Measurements from ENCODE around the gene BACH2. TPM values are rescaled to one million over a fixed set of nuclear protein-coding genes. Genes with fewer than 3 reads are reported as not detected.

Gene BACH2
- total RNA-seq, 4 donors from 2014 or later = 8.5 to 20.0 (median 13.3) TPM

DNA sequence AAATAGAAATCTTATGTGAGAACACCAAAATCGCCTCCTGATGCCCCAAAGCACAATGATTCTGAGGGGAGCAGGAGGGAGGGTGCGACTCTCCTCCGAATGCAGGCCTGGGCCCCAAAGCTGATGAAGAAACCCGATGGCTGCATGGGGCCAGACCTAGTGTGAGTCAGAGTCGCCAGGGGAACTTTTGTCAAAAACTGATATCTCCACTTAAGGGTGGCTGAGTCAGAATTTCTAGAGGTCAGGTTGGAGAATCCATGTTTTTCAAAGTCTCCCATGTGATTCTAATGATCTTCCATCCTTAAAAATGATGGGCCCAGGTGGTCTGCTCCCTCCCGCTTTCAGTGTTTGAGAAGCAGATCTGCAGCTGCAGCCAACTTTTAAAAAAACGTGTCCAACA is 172.8 kb downstream of the BACH2 start:
- no peak for DNase-seq (ENCODE audit: low spot score in 2 of 2)
- no peaks in the 10 kb centered on the region for H3K4me1 ChIP-seq
- H3K27ac ChIP-seq = no peak overlapping the region
- WGBS = 91% methylated on average over 7 of the region's 7 CpGs
- H3K27me3 ChIP-seq = no peaks in the 10 kb centered on the region
- TF ChIP-seq EP300 (IDR thresholded peaks at IDR 0.05) (no peak), POLR2A (IDR thresholded peaks at IDR 0.05) (no peak), CTCF (IDR thresholded peaks at IDR 0.05) (no peak), POLR2AphosphoS5 (IDR thresholded peaks at IDR 0.05) (no peak)
- H3K9me3 ChIP-seq = no peaks in the 10 kb centered on the region
- H3K36me3 ChIP-seq = no peaks in the 10 kb centered on the region
- no peak overlapping the region for H3K4me3 ChIP-seq

DNA sequence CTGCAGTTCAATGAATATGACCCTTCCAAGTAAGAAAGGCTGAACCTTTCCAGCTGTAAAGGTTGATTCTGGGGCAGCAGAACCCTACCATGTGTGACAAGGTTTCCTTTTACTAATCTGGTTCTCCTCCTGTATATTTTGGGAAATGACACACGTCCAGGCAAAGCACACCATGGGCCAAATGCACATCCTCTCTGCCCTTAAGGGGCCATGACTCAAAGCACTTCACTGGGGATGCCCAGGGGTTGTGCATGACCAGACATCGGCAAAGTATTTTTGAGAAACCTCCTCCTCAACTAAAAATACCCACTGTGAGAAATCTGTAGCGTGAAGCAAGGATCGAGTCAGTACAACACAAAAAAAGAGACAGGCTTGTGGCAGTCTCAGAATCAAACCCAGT is 174.7 kb downstream of the BACH2 start:
- Histone ChIP-seq H3K27me3 (no peaks in the 10 kb centered on the region), H3K9me3 (no peaks in the 10 kb centered on the region), H3K27ac (no peak overlapping the region), H3K4me1 (no peaks in the 10 kb centered on the region), H3K4me3 (no peak overlapping the region), H3K36me3 (no peaks in the 10 kb centered on the region)
- no peak for TF ChIP-seq EP300 (IDR thresholded peaks at IDR 0.05)
- no peak for TF ChIP-seq POLR2AphosphoS5 (IDR thresholded peaks at IDR 0.05)
- TF ChIP-seq POLR2A (IDR thresholded peaks at IDR 0.05) = no peak
- no peak for TF ChIP-seq CTCF (IDR thresholded peaks at IDR 0.05)
- 57% methylated on average over 4 of the region's 4 CpGs for WGBS
- DNase-seq (ENCODE audit: low spot score in 2 of 2) = no peak

DNA sequence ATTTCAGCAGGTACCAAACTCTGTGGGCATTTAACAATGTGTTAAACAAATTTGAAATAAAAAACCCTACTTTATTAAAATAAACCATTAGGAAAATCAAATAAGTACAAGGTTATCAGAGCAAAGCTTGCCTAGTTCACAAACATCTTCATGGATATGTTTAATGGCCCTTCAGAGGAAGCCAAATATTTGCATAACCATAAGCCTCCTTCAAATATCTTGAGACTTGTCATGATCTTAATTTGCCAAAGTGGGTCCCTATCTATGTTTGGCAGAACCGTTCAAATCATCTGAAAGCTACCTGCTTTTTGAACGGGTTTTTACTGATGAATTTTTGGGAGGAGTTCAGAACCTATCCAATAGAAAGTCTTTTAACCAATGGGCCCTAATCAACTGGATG is 176.3 kb downstream of the BACH2 start:
- no peak for TF ChIP-seq CTCF (IDR thresholded peaks at IDR 0.05)
- no peak for TF ChIP-seq POLR2AphosphoS5 (IDR thresholded peaks at IDR 0.05)
- no peak for TF ChIP-seq POLR2A (IDR thresholded peaks at IDR 0.05)
- no peak for TF ChIP-seq EP300 (IDR thresholded peaks at IDR 0.05)
- Histone ChIP-seq H3K27me3 (no peaks in the 10 kb centered on the region), H3K9me3 (peaks cover 4% of the 10 kb centered on the region), H3K4me3 (no peak overlapping the region), H3K4me1 (no peaks in the 10 kb centered on the region), H3K36me3 (no peaks in the 10 kb centered on the region), H3K27ac (no peak overlapping the region)
- 95% methylated on average over 2 of the region's 2 CpGs for WGBS
- no peak for DNase-seq (ENCODE audit: low spot score in 2 of 2)

DNA sequence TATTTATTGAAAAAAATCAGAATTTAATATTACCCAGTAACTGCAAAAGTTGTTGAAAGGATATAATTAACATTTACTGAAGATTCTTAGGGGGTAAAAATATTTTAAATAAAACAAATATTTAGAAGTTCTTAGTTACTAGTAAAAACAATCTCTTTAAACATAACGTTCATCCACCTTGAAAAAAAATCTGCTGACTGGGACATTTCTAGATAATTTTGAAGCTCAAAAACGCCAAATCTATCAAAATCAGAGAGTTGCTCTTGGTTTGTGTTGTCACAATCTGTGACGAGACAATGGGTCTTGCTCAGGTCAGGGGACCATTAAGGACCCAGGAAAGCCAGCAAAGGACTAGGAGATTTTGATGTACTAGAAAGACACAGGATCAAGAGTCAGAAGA is 177.0 kb downstream of the BACH2 start:
- DNase-seq (ENCODE audit: low spot score in 2 of 2) = no peak
- 88% methylated on average over 3 of the region's 3 CpGs for WGBS
- Histone ChIP-seq H3K27ac (no peak overlapping the region), H3K4me3 (no peak overlapping the region), H3K36me3 (no peaks in the 10 kb centered on the region), H3K9me3 (peaks cover 4% of the 10 kb centered on the region), H3K4me1 (no peaks in the 10 kb centered on the region), H3K27me3 (no peaks in the 10 kb centered on the region)
- TF ChIP-seq POLR2AphosphoS5 (IDR thresholded peaks at IDR 0.05) (no peak), EP300 (IDR thresholded peaks at IDR 0.05) (no peak), CTCF (IDR thresholded peaks at IDR 0.05) (no peak), POLR2A (IDR thresholded peaks at IDR 0.05) (no peak)

- Histone ChIP-seq H3K9me3 (peaks cover 4% of the 10 kb centered on the region), H3K4me3 (no peak overlapping the region), H3K27ac (no peak overlapping the region), H3K4me1 (no peaks in the 10 kb centered on the region), H3K27me3 (no peaks in the 10 kb centered on the region), H3K36me3 (no peaks in the 10 kb centered on the region)
- no peak for DNase-seq (ENCODE audit: low spot score in 2 of 2)
- TF ChIP-seq POLR2A (IDR thresholded peaks at IDR 0.05) (no peak), EP300 (IDR thresholded peaks at IDR 0.05) (no peak), CTCF (IDR thresholded peaks at IDR 0.05) (no peak), POLR2AphosphoS5 (IDR thresholded peaks at IDR 0.05) (no peak)
- WGBS = 91% methylated on average over 2 of the region's 2 CpGs
Measured at GRCh38 chr6:90118581-90118980, 178.1 kb downstream of the BACH2 start.
